OCI-LY3 (cell line): ENCODE measurements around the gene DIAPH2.
A peak's percentile ranks its signal among the peaks of the same experiment; 100 is the strongest.

Source experiments
- H2AFZ ChIP-seq: fragments of 200-600, 300-600 bp; shearing (Covaris generic); 2 replicates; pipeline ENCODE4 v1.6.0; 2014; ENCODE audit warnings: antibody characterized with exemption, low read depth, low read length
- H3K27ac ChIP-seq: fragments of 200-600, 300-600 bp; sonication (generic); 2 replicates; pipeline ENCODE4 v1.5.1; 2014; ENCODE audit warnings: mild to moderate bottlenecking, low read length, moderate library complexity, mixed read lengths
- H3K27me3 ChIP-seq: fragments of 200-600, 300-600 bp; sonication (generic); 2 replicates; pipeline ENCODE4 v1.6.1; 2014; ENCODE audit warnings: low read depth, low read length, mixed read lengths
- H3K36me3 ChIP-seq: fragments of 200-600, 300-600 bp; sonication (generic); replicated peaks from 2 replicates; pipeline ENCODE3; 2014; ENCODE audit warnings: low read depth, low read length, mixed read lengths
- H3K4me1 ChIP-seq: fragments of 300-600, 200-600 bp; sonication (generic); 2 replicates; pipeline ENCODE4 v1.6.1; 2014; ENCODE audit warnings: low read length, mixed read lengths
- H3K4me2 ChIP-seq: fragments of 200-600, 300-600 bp; sonication (generic); 2 replicates; pipeline ENCODE4 v1.6.1; 2014; ENCODE audit warnings: low read length, mixed read lengths
- H3K4me3 ChIP-seq: fragments of 300-600, 200-600 bp; sonication (generic); 2 replicates; pipeline ENCODE4 v1.5.1; 2014; ENCODE audit warnings: antibody characterized with exemption, mild to moderate bottlenecking, low read length, moderate library complexity
- H3K79me2 ChIP-seq: fragments of 300-600, 200-600 bp; shearing (Covaris generic); 2 replicates; pipeline ENCODE4 v1.6.1; 2014; ENCODE audit warnings: mild to moderate bottlenecking, low read length, mixed read lengths
- H3K9ac ChIP-seq: fragments of 300-600, 200-600 bp; shearing (Covaris generic); 2 replicates; pipeline ENCODE4 v1.6.0; 2014; ENCODE audit warnings: mild to moderate bottlenecking, low read length, moderate library complexity
- H3K9me3 ChIP-seq: fragments of 200-600, 300-600 bp; shearing (Covaris generic); 2 replicates; pipeline ENCODE4 v1.6.1; 2014; ENCODE audit warnings: low read length, mixed read lengths; ENCODE audit not compliant: insufficient read depth
- H4K20me1 ChIP-seq: fragments of 200-600, 300-600 bp; sonication (generic); 2 replicates; pipeline ENCODE4 v1.6.1; 2016; ENCODE audit warnings: low read length, mixed read lengths; ENCODE audit not compliant: insufficient read depth
- CTCF ChIP-seq: fragments of 200-600, 300-600 bp; sonication (generic); IDR thresholded peaks from 2 replicates; pipeline ENCODE4 v1.5.1; 2014; ENCODE audit warnings: antibody characterized with exemption, low read length, low read depth
- EZH2phosphoT487 ChIP-seq: fragments of 200-600 bp; shearing (Covaris generic); IDR thresholded peaks from 2 replicates; pipeline ENCODE4 v1.6.1; 2018; ENCODE audit warnings: antibody characterized with exemption, mixed run types, low read depth

The DIAPH2 gene

DNA sequence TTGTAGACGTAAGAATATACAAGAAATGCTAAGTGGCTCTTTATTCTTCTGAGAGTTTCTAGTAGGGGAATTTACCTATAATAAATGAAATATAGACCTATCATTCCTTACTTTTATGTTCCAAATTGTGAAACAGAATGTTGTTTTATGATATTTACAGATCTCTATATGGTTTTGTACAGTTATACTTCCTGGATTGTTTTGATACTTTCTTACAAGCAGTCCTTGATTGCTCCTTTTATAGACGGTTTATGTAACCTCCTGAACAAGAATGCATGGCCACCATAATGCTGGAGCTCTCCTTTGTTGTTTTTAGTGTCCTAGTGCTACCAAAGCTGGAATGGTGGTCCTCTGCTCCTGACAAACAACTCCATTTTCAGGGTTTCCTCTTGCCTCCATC lies 107.4 kb downstream of the DIAPH2 start:
- H3K9me3 ChIP-seq, result no peaks in the 10 kb centered on the region
- no peaks in the 10 kb centered on the region for H3K79me2 ChIP-seq
- H3K27me3 ChIP-seq, result no peaks in the 10 kb centered on the region
- H3K4me3 ChIP-seq, result no peak overlapping the region
- no peak overlapping the region for H3K27ac ChIP-seq
- H3K4me2 ChIP-seq, result no peak overlapping the region
- H3K36me3 ChIP-seq, result no peaks in the 10 kb centered on the region
- TF ChIP-seq CTCF (no peak), EZH2phosphoT487 (no peak)
- H3K4me1 ChIP-seq, result peaks cover 3% of the 10 kb centered on the region
- no peak overlapping the region for H3K9ac ChIP-seq
- H4K20me1 ChIP-seq, result no peaks in the 10 kb centered on the region
- no peak overlapping the region for H2AFZ ChIP-seq

DNA sequence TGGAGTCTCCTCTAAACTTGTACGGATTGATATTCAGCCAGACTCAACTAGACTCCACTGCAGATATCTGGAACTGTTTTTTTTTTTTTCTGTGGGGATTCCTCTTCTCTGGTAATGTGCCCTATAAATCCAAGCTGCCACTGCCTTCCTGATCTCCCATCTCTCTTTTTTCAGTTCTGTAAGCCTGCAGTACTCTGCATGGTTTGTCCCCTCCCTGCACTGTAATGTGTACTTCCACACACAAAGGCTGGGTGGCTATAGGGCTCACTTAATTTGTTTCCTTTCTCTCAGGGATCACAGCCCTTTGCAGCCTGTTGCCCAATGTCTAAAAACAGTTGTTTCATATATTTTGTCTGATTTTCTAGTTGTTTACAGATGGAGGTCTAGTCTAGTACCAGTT lies 114.3 kb downstream of the DIAPH2 start:
- no peaks in the 10 kb centered on the region for H3K36me3 ChIP-seq
- H3K4me1 ChIP-seq, result peaks cover 24% of the 10 kb centered on the region
- no peak overlapping the region for H3K27ac ChIP-seq
- no peak for TF ChIP-seq CTCF
- TF ChIP-seq EZH2phosphoT487, result no peak
- no peaks in the 10 kb centered on the region for H3K79me2 ChIP-seq
- H3K4me2 ChIP-seq, result peak overlapping the region; percentile 47
- H2AFZ ChIP-seq, result no peak overlapping the region
- no peaks in the 10 kb centered on the region for H3K9me3 ChIP-seq
- H4K20me1 ChIP-seq, result peaks cover 3% of the 10 kb centered on the region; the same call in 1 of the 2 replicates
- H3K4me3 ChIP-seq, result no peak overlapping the region
- H3K9ac ChIP-seq, result no peak overlapping the region
- H3K27me3 ChIP-seq, result no peaks in the 10 kb centered on the region

GRCh38 chrX:96807318-96807717 lies 122.7 kb downstream of the DIAPH2 start:
- peak overlapping the region; percentile 18; the same call in 1 of the 2 replicates for H3K27ac ChIP-seq
- peak overlapping the region; percentile 49 for H3K4me2 ChIP-seq
- no peaks in the 10 kb centered on the region for H3K79me2 ChIP-seq
- TF ChIP-seq CTCF (no peak), EZH2phosphoT487 (no peak)
- no peaks in the 10 kb centered on the region for H3K9me3 ChIP-seq
- H2AFZ ChIP-seq, result no peak overlapping the region
- no peak overlapping the region for H3K9ac ChIP-seq
- H3K4me3 ChIP-seq, result peak overlapping the region; percentile 3; the same call in 1 of the 2 replicates
- H4K20me1 ChIP-seq, result no peaks in the 10 kb centered on the region
- no peaks in the 10 kb centered on the region for H3K27me3 ChIP-seq
- no peaks in the 10 kb centered on the region for H3K36me3 ChIP-seq
- H3K4me1 ChIP-seq, result peaks cover 13% of the 10 kb centered on the region

DNA sequence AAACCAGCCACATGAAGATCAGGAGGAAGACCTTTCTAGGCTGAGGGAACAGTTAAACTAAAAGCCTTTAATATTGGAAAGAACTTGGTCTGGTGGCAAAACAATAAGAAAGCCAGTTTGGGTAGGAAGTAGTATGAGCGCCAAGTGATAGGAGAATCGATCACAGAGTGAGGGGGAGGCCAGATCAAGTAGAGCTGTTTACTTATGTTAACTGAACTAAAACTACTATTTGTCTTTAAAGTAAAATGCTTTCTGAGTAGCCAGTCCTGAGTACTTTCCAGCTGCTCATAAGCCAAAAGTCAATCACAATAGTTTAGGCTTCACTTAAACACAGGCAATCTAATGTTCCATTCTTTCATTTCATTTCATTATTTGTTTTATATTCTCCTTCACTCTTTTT lies 136.3 kb downstream of the DIAPH2 start:
- H4K20me1 ChIP-seq, result no peaks in the 10 kb centered on the region
- H3K79me2 ChIP-seq, result no peaks in the 10 kb centered on the region
- no peaks in the 10 kb centered on the region for H3K9me3 ChIP-seq
- no peak overlapping the region for H3K9ac ChIP-seq
- no peak overlapping the region for H2AFZ ChIP-seq
- no peak overlapping the region for H3K27ac ChIP-seq
- H3K4me2 ChIP-seq, result no peak overlapping the region
- H3K4me3 ChIP-seq, result no peak overlapping the region
- TF ChIP-seq EZH2phosphoT487 (no peak), CTCF (no peak)
- no peaks in the 10 kb centered on the region for H3K27me3 ChIP-seq
- no peaks in the 10 kb centered on the region for H3K36me3 ChIP-seq
- no peaks in the 10 kb centered on the region for H3K4me1 ChIP-seq
